HG03159 (cell line): Measurements from ENCODE around the gene NTNG1.
"Not testable (repeated sequence)": the region's sequence is repeated elsewhere in the genome, so short reads cannot be mapped to it uniquely, and the experiment has no call there.

Source experiments
- ATAC-seq: cut with Tn5 transposase; IDR thresholded peaks from one replicate; pipeline ENCODE4 v1.9.1; 2021; ENCODE audit warnings: mild to moderate bottlenecking, moderate library complexity; ENCODE audit not compliant: unreplicated experiment

The NTNG1 gene

DNA sequence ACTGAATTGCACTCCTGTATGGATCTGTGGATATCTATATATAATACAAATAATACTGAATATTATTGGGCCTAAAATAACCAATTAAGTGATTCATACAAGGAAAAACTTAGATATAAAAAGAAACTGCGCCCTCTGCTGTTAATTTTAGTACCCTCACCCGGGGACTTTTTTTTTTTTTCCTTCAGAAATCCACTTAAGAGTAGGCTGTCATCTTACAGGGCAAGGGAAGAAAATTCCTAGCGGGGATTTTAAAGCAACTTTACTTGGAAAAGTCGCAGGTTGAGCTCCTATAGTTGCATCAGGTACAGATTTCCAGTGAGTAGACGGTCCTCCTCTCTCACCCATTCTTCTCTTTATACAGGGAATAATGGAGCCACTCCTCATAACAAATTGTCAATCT is 1.3 kb downstream of the NTNG1 start:
- no peak for ATAC-seq

DNA sequence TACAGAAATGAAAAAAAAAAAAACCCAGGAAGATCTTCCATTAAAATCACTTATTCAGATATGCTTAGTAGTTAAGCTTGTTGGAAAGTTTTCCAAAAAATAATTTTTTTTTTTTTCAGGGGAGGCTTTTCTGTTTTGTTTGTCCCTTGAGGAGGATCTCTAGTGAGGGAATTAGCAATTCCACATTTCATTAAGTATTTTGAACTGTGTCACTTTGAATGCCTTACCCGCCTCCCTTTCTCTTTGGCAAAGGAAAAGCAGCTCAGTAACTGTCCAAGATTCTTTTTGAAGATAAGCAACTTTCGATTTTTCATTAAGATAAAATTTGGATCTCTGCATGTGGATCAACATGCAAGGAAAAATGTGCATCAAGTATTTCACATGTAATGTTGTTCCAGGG is 1.8 kb downstream of the NTNG1 start:
- no peak for ATAC-seq

- no peak for ATAC-seq
Measured at GRCh38 chr1:107145637-107146036, 4.8 kb downstream of the NTNG1 start.

- no peak for ATAC-seq
Measured at GRCh38 chr1:107147843-107148242, 7.0 kb downstream of the NTNG1 start.

GRCh38 chr1:107149946-107150345 is 9.1 kb downstream of the NTNG1 start:
- no peak for ATAC-seq

DNA sequence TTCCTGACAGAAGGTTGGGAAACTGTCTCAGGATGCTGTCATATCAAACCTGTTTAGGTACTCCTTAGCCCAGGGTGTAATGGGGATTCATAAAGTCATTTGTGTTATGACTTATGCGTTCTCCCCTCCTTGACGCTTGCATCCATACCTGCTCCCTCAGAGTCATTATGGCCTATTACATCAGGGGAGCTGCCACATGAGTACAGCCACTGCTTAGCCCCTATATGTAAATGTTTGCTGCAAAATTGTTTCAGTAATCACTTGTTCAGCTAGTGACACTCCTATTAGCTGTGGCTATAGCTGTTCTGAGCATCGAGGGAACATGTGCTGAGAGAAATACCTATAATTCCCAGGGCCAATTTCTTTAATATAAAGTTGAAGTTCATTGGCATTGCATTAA is 10.5 kb downstream of the NTNG1 start:
- ATAC-seq, result no peak

DNA sequence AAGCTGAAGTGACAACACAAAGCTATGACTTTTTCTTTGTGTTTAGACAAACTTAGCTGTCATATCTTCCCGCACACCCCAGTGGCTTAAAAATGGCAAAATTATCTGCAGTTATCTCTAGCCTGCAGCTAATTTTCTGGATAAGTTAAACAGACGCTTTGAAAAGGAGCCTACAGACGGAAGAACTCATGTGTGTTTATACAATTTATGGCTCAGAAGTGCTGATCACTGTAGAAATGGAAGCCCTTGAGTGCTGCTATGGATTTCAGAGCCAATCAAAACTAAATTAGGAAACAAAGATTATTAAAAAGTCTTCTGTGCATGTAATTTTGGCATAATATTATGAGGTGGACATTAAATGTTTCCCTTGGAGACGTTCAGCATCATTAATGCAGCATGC is 11.6 kb downstream of the NTNG1 start:
- ATAC-seq, result no peak

GRCh38 chr1:107153014-107153413 is 12.2 kb downstream of the NTNG1 start:
- ATAC-seq, result no peak

GRCh38 chr1:107158496-107158895 is 17.7 kb downstream of the NTNG1 start:
- ATAC-seq, result no peak

GRCh38 chr1:107158991-107159390 is 18.2 kb downstream of the NTNG1 start:
- ATAC-seq, result no peak

- no peak for ATAC-seq
Measured at GRCh38 chr1:107162745-107163144, 21.9 kb downstream of the NTNG1 start.

GRCh38 chr1:107164901-107165300 is 24.1 kb downstream of the NTNG1 start:
- ATAC-seq, result not testable (repeated sequence)

GRCh38 chr1:107169615-107170014 is 28.8 kb downstream of the NTNG1 start:
- no peak for ATAC-seq

DNA sequence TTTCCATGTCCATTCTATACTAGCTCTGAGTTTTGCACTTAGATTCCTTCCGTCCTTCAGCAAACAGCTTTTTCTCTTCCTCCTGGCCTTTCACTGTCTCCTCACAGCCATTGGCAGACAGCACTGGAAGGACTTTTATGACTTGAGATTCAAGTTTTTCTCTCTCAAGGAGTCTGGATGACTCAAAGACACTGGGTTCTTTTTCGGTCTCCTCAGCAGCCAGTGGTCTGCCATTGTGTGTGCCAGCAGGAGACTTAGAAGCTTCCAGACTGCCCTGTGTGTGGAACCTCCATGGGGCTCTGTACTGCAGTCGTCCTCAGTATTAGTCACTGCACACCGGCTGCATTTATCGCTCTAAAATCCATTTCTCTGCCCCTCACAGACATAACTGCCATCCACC is 30.5 kb downstream of the NTNG1 start:
- no peak for ATAC-seq

- no peak for ATAC-seq
Measured at GRCh38 chr1:107172450-107173170, 31.8 kb downstream of the NTNG1 start.

DNA sequence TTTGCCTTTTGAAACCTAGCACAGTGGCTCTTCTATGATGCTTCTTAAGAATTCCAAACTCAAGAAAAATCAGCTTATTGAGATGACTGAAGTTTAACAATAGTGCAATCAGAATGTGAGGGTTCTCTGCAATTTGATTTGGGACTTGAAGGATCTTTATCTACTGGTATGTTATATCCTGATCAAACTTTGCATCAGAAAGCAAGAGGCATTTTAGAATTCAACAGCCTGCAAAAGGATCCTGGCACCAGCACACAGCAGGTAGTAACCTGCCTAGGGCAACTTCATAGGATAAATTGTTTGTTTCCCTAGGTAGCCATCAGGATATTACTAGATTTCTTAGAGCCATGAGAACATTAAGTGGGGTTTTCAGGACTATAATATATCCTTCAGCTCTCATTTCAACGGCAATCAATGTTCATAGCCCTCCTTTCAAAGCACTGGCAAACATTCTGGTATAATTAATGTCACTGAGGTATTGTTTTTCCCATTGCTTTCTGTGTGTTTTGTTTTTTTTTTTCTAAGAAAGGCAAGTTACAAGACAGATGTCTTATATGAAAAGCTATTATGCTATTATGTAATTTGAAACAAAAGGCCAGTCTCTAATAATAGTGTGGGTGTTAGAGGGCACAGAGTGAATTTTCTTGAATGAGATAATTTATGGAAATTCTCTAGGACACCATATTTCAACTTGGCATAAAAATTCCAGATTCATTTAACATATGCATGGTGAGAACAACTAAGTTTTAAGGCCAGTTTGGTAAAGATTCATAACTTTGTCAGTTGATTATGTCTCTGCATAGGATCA is 34.5 kb downstream of the NTNG1 start:
- no peak for ATAC-seq

DNA sequence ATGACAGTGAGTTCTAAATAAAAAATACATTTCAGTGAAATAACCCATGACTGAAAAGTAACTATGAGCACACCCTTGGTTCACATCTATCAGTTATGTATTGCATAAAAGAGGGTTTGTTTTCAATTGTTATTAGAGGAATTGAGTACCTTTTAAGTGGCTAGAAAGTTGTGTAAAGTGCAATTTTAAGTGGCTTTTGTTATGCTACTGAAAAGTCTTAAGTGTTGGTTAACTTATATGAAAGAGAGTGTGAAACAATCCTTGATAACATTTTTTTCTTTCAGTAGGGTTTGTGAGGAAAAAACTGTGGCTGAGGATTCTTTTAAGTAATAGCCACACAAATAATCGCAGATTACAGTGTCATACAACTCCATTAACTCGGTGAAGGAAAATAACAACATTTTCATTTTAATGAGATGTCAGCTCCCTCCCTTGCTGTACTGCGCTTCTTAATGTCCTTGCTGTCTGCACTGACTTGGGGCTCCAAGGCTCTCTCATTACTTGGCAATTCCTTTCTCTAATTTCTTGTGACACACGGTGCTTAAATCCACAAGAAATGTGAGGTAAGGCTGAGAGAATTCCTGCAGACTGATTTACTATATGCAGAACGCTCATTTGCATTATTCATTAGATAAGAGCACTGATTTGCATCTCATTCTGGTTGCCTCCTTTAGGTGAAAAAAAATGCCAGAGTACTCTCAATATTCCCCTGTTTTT is 40.6 kb downstream of the NTNG1 start:
- no peak for ATAC-seq

DNA sequence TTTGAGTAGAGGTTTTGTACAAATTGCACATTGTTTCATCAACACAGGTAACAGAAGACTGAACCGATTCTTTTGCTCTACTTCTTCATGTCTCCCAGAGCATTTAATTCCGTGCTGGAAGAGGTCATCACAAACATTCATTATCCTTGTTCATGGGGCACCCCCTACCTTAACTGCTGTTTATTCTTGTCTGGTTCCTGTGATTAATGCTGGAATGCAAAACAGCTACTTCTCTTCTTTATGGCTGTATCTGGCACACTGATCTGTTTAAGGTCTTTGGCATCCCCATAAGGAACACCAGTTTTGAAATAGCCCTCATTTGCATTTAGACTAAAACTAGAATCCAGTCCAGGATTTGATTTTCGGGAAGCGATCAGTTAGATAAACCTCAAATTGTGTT is 42.2 kb downstream of the NTNG1 start:
- ATAC-seq, result no peak

DNA sequence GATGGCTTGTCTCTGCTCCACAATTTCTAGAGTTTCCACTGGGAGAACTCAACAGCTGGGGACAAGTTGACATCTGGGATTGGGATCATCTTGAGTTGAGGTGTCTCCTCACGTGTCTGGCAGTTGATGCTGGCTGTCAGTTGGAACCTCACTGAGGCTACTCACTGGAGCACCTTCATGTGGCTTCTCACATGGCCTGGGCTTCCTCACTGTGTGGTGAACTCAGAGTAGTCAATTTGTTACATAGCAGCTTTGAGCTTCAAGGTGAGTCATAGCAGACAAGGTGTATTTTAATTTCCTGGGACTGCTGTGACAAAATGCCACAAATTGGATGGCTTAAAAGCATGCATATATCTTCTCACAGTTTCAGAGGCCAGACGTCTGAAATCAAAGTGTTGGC is 44.0 kb downstream of the NTNG1 start:
- ATAC-seq, result no peak

- ATAC-seq, result no peak
Measured at GRCh38 chr1:107187399-107187798, 46.6 kb downstream of the NTNG1 start.

DNA sequence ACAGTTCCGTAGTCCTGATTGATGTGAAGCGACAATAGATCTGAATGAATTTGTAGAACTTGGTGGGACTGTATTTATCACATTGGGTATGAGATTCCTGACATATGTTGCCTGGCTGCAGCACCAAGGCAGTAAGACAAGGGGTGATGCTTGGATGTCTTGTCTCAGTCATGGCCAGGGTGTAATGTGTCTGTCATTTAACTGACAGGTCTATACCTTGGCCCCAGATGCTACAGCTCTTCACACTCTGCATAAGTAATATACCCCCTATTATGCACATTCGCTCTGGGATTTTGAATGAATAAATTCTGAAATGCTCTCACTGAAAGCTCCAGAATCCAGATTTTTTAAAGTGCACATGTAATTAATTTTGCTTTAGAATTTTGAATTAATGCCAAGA is 47.3 kb downstream of the NTNG1 start:
- no peak for ATAC-seq

- no peak for ATAC-seq
Measured at GRCh38 chr1:107194380-107194779, 53.5 kb downstream of the NTNG1 start.
